Measurements from ENCODE around the gene PRMT7. TPM values are rescaled to one million over a fixed set of nuclear protein-coding genes. Genes with fewer than 3 reads are reported as not detected.

Gene PRMT7, protein sequence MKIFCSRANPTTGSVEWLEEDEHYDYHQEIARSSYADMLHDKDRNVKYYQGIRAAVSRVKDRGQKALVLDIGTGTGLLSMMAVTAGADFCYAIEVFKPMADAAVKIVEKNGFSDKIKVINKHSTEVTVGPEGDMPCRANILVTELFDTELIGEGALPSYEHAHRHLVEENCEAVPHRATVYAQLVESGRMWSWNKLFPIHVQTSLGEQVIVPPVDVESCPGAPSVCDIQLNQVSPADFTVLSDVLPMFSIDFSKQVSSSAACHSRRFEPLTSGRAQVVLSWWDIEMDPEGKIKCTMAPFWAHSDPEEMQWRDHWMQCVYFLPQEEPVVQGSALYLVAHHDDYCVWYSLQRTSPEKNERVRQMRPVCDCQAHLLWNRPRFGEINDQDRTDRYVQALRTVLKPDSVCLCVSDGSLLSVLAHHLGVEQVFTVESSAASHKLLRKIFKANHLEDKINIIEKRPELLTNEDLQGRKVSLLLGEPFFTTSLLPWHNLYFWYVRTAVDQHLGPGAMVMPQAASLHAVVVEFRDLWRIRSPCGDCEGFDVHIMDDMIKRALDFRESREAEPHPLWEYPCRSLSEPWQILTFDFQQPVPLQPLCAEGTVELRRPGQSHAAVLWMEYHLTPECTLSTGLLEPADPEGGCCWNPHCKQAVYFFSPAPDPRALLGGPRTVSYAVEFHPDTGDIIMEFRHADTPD
- total RNA-seq (ENCODE audit: low replicate concordance): 32.9 and 84.5 TPM in 2 replicates

GRCh38 chr16:68310774-68311511 lies at the start of gene PRMT7, which contains the start of gene SLC7A6OS:
Gene PRMT7 (plus strand): TSS chr16:68311019. CDS start chr16:68315980, 4,961 bp downstream.
Gene SLC7A6OS (minus strand): TSS chr16:68310946. CDS start chr16:68310926, 20 bp downstream.

GRCh38 chr16:68264128-68265077 lies 46.4 kb upstream of the PRMT7 start, which contains the start of gene SLC7A6:
Gene SLC7A6 (plus strand): TSS chr16:68264526. CDS start chr16:68274727, 10,201 bp downstream.

Other genes starting within 250 kb of the PRMT7 start
- gene NFATC3, start 225.6 kb upstream of the PRMT7 start, total RNA-seq (ENCODE audit: low replicate concordance): 5.9 and 8.2 TPM in 2 replicates
- gene ESRP2, start 74.9 kb upstream of the PRMT7 start, total RNA-seq (ENCODE audit: low replicate concordance): under 0.01 TPM in 1 of 2 replicates, not detected in the other
- 18.6 and 23.8 TPM in 2 replicates for gene PLA2G15, start 65.6 kb upstream of the PRMT7 start, total RNA-seq (ENCODE audit: low replicate concordance)
- 12.1 and 12.9 TPM in 2 replicates for gene SLC7A6, start 46.5 kb upstream of the PRMT7 start, total RNA-seq (ENCODE audit: low replicate concordance)
- gene SLC7A6OS, start 73 bp upstream of the PRMT7 start, total RNA-seq (ENCODE audit: low replicate concordance): 12.4 and 20.4 TPM in 2 replicates
- not detected in 2 replicates for gene SMPD3, start 137.5 kb downstream of the PRMT7 start, total RNA-seq (ENCODE audit: low replicate concordance)
- gene ZFP90, start 228.3 kb downstream of the PRMT7 start, total RNA-seq (ENCODE audit: low replicate concordance): 19.3 and 20.2 TPM in 2 replicates